Memory B cell (primary cell): Measurements from ENCODE around the gene SNTG2.

Experiments
- ATAC-seq: fragments of 150-1000 bp; cut with Tn5 transposase; 2 replicates; pipeline ENCODE4 v1.10.0; 2021; ENCODE audit warnings: low read depth, mild to moderate bottlenecking, moderate library complexity
- DNase-seq, 2 donors: peaks; one replicate each; pipeline ENCODE4 v3.0.0; 2022; ENCODE audit warnings: low spot score in 2 of 2
- H3K27ac Mint-ChIP-seq: one replicate; pipeline ENCODE4 v1.8.0; 2022; ENCODE audit warnings: mild to moderate bottlenecking, moderate library complexity, mixed read lengths
- H3K27me3 Mint-ChIP-seq: one replicate; pipeline ENCODE4 v1.8.0; 2022; ENCODE audit warnings: mixed read lengths
- H3K36me3 Mint-ChIP-seq: one replicate; pipeline ENCODE4 v1.8.0; 2022; ENCODE audit warnings: mild to moderate bottlenecking, mixed read lengths
- H3K4me1 Mint-ChIP-seq: one replicate; pipeline ENCODE4 v1.8.0; 2022; ENCODE audit warnings: mixed read lengths
- H3K4me3 Mint-ChIP-seq: one replicate; pipeline ENCODE4 v1.8.0; 2022; ENCODE audit warnings: mild to moderate bottlenecking, moderate library complexity, mixed read lengths
- H3K9me3 Mint-ChIP-seq: one replicate; pipeline ENCODE4 v1.8.0; 2022; ENCODE audit warnings: mixed read lengths

The SNTG2 gene

DNA sequence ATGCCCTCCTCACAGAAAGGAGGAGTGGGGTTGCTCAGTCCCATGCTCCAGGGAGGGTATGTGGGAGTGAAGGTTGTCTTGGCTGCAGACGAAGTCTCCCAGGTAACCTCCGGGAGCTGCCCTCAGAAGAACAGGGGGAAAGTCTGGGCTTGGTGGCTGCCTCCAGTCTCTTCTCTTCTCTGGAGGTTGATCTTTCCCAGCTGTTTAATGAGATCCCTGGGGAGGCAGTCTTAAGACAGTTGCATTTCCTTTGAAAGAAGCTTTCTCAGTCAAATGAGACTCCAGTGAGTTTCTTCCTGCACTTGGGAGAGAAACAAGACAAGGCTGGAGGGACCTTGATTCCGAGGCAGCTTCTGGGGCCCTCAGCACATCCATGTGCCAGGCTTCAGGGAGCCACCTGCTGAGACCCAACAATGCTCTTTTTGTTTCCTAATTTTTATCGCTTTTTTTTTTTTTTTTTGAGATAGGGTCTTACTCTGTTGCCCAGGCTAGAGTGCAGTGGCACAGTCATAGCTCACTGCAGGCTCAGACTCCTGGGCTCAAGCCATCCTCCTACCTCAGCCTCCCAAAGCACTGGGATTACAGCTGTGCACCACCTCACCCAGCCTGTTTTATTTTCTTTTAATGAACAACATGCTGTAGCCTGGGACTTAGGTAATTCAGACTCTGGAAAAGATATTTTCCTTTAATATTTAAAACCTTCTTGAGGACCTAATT lies 390.9 kb downstream of the SNTG2 start:
- Mint-ChIP-seq H3K9me3 (peaks cover 2% of the 10 kb centered on the region), H3K4me1 (no peaks in the 10 kb centered on the region), H3K27me3 (no peaks in the 10 kb centered on the region), H3K36me3 (no peaks in the 10 kb centered on the region), H3K4me3 (no peak overlapping the region), H3K27ac (no peak overlapping the region)
- ATAC-seq (no peak), DNase-seq (no peak)

DNA sequence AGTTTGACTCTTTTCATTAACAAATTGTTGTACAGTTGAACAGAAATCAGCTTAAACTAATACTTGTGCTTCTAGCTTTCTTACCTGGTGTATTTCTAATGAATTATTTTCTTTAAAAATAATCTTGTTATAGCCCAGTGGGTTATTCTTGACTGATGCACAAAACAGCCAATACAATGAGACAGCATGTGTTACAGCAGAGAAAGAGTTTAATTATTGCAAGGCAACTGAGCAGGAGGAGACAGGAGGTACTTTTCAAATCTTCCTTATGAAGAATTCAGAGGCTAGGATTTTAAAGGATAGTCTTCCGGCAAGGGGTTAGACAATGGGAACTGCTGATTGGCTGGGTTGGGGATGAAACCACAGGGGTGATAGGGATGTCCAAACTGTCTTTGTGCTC lies 398.1 kb downstream of the SNTG2 start:
- DNase-seq (no peak), ATAC-seq (no peak)
- H3K27me3 Mint-ChIP-seq, result no peaks in the 10 kb centered on the region
- no peak overlapping the region for H3K27ac Mint-ChIP-seq
- no peak overlapping the region for H3K4me3 Mint-ChIP-seq
- no peaks in the 10 kb centered on the region for H3K9me3 Mint-ChIP-seq
- H3K36me3 Mint-ChIP-seq, result no peaks in the 10 kb centered on the region
- H3K4me1 Mint-ChIP-seq, result no peaks in the 10 kb centered on the region

DNA sequence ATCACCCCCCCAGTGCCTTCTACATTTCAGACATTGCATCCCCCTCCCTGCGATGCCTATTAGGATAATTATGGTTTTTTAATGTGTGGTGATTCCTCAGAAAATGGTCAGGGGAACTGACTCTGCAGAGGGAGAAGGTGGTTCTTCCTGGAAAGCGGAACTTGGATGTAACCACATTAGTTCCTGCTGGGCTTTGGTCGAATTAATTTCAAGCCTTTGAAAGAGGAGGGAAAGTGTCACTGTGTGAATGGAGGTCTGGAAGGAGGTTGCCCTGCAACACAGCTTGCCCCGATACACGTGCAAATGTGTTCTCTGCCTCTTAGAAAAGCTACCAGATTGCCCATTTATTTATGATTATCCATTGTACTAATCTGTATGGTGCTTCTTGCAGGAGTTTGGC lies 399.5 kb downstream of the SNTG2 start:
- Mint-ChIP-seq H3K36me3 (no peaks in the 10 kb centered on the region), H3K9me3 (no peaks in the 10 kb centered on the region), H3K27ac (no peak overlapping the region), H3K4me3 (no peak overlapping the region), H3K27me3 (no peaks in the 10 kb centered on the region), H3K4me1 (no peaks in the 10 kb centered on the region)
- no peak for DNase-seq
- no peak for ATAC-seq

DNA sequence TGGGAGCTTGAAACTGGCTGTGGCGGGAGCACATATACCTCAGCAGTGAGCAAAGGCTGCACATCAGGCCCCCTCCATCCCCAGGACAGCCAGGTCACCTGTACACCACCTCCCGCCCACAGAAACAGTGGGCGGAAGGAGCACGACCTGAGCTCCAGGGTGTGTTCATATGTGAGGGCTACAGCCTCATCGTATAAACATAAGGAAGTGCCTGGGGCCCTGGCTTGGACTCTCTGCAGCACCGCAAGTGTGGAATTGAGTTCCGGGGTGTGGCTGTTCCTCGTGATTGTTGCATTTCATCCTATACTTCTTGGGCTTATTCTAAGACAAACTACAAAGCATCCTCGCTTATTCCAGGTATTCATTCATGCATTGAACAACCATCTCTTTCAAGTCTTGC lies 402.5 kb downstream of the SNTG2 start:
- ATAC-seq, result no peak
- H3K36me3 Mint-ChIP-seq, result no peaks in the 10 kb centered on the region
- H3K4me3 Mint-ChIP-seq, result no peak overlapping the region
- H3K9me3 Mint-ChIP-seq, result no peaks in the 10 kb centered on the region
- DNase-seq, result no peak
- H3K27ac Mint-ChIP-seq, result no peak overlapping the region
- H3K27me3 Mint-ChIP-seq, result no peaks in the 10 kb centered on the region
- no peaks in the 10 kb centered on the region for H3K4me1 Mint-ChIP-seq

DNA sequence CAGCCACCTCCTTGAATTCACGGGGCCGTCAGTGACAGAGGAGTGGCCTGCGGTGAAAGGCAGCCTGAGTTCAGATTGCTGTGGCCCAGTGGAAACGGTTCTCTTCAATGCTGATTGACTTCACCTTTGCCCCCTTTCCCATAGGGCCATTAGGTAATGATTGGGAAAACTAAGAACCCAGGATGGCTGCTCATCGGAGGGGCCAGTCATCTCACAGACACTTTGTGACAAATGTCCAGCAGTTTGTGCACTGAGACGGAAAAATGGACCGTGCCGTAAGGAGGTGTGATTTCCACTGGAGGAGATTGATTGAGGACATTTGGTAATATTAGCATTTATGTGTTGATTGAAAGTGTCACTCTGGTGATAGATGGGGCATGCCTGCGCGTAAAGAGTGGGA lies 402.9 kb downstream of the SNTG2 start:
- H3K27ac Mint-ChIP-seq, result no peak overlapping the region

DNA sequence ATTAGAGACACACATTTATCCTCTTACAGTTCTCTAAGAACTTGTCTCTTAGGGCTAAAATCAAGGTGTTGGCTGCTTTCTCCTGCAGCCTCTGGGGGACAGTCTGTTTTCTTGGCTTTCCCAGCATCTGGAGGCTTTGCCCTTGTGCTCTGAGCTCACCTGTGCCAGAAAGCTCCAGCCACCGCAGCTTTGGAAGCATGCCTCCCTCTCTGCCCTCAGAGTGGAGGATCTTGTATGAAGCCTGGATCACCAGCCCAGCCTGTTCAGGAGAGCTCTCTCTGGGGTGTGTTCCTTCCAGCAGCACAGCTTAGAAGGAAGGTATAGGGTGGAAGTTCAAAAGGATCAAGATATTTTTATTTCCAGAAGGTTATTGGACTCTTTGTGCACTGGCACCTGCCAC lies 409.5 kb downstream of the SNTG2 start:
- DNase-seq (no peak), ATAC-seq (no peak)
- H3K27me3 Mint-ChIP-seq, result no peaks in the 10 kb centered on the region
- H3K4me1 Mint-ChIP-seq, result no peaks in the 10 kb centered on the region
- no peak overlapping the region for H3K4me3 Mint-ChIP-seq
- no peaks in the 10 kb centered on the region for H3K36me3 Mint-ChIP-seq
- H3K9me3 Mint-ChIP-seq, result no peaks in the 10 kb centered on the region
- H3K27ac Mint-ChIP-seq, result no peak overlapping the region

More for the DNA sequence above, 402.9 kb downstream of the SNTG2 start:
- H3K27me3 Mint-ChIP-seq, result no peaks in the 10 kb centered on the region
- no peak for DNase-seq
- H3K4me1 Mint-ChIP-seq, result no peaks in the 10 kb centered on the region
- ATAC-seq, result no peak
- H3K36me3 Mint-ChIP-seq, result no peaks in the 10 kb centered on the region
- no peaks in the 10 kb centered on the region for H3K9me3 Mint-ChIP-seq
- H3K4me3 Mint-ChIP-seq, result no peak overlapping the region

DNA sequence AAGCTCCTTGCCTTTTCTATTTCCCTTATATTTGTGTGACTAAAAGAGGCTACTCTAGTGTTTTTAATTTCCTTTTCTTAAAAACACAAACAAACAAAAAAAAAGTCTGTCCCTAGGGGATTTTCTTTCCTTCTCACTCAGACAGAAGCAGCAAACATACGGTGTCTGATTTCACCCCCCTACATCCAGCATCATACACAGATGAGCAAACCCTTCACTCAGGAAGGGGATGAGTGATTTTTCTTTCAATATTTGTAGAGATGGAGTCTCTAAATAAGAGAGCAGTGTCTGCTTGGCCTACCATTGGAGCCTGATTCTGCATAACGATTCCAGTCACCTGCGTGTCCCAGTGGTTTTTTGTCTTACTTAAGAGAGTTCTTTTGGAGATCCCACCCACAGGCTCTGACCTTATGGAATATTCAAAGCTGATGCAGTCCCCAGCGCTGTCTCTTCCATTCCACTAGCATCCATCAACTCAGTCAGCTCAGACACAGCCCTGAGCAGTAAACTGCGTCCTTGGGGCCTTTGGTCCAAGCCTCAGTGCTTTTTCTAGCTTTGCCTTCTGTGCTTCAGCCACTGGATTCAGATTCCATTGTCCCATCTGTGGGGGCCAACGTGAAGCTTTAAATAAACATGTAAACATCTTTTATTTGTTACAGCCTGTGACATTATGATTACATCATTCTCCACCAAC lies 410.1 kb downstream of the SNTG2 start:
- ATAC-seq (no peak), DNase-seq (no peak)
- H3K36me3 Mint-ChIP-seq, result no peaks in the 10 kb centered on the region
- H3K4me1 Mint-ChIP-seq, result no peaks in the 10 kb centered on the region
- no peak overlapping the region for H3K4me3 Mint-ChIP-seq
- H3K9me3 Mint-ChIP-seq, result no peaks in the 10 kb centered on the region
- no peak overlapping the region for H3K27ac Mint-ChIP-seq
- no peaks in the 10 kb centered on the region for H3K27me3 Mint-ChIP-seq

DNA sequence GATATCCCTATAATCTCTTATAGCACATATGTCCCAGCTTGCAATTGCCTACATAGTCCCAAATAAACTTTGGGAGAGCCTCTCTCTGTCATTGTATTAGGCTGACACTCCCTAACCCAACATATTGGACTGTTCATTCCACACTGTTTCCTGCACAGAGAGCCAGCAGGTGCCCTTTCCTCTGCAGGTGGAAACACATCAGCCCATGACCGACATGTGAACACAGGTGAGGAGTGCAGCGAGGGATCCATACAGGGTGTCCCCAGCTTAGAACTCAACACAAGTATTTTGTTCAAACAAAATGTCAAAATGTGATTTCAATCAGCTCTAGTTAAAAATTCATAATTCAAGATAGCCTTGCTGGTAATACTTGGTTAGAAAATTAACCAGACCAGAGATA lies 412.7 kb downstream of the SNTG2 start:
- no peaks in the 10 kb centered on the region for H3K9me3 Mint-ChIP-seq
- peaks cover 2% of the 10 kb centered on the region for H3K27me3 Mint-ChIP-seq
- no peak for ATAC-seq
- DNase-seq, result no peak
- no peak overlapping the region for H3K27ac Mint-ChIP-seq
- no peak overlapping the region for H3K4me3 Mint-ChIP-seq
- H3K4me1 Mint-ChIP-seq, result no peaks in the 10 kb centered on the region
- H3K36me3 Mint-ChIP-seq, result no peaks in the 10 kb centered on the region

DNA sequence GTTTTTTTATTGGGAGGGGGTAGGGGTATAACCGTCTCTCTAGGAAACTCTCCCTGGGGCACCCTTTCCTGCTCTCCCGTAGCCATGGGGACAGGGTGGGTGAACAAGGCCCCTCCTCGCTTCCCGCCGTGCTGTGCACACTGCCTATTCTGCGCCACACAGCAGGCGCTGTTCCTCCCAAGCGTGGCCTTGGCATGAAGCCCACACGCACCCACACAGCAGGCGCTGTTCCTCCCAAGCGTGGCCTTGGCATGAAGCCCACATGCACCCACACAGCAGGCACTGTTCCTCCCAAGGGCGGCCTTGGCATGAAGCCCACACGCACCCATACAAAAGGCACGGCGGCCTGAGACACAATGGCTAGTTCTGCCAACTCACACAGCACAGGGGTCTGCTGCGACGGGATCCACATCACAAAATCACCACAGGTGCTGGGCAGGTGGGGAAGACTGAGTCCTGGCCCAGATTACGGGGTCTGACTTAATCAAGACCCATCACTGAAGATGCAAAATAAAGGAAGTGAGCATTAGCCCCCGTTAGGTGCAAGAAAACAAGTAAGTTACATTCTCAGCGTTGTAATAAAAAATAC lies 416.0 kb downstream of the SNTG2 start:
- ATAC-seq (no peak), DNase-seq (no peak)
- Mint-ChIP-seq H3K9me3 (no peaks in the 10 kb centered on the region), H3K36me3 (no peaks in the 10 kb centered on the region), H3K4me3 (no peak overlapping the region), H3K27ac (no peak overlapping the region), H3K27me3 (peaks cover 3% of the 10 kb centered on the region), H3K4me1 (no peaks in the 10 kb centered on the region)

DNA sequence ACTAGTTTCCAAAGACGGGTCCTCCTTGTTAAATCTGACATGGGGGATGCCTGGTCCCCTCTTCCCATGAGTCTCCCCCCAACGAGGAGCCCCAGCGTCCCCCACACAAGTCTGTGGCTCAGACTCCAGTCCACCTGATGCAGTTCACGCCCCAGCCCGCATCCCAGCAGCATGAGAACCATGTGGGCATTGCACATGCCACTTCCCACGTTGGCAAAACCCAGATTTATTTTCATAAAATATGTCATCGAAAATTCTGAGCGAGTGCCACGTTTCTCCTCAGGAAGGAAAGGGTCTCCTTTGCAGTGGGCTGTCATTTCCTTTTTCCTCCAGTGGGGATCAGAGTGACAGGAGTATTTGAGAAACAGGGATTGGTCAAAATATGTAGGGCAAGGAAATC lies 417.0 kb downstream of the SNTG2 start:
- Mint-ChIP-seq H3K27me3 (peaks cover 3% of the 10 kb centered on the region), H3K9me3 (no peaks in the 10 kb centered on the region), H3K36me3 (no peaks in the 10 kb centered on the region), H3K4me3 (no peak overlapping the region), H3K27ac (no peak overlapping the region), H3K4me1 (no peaks in the 10 kb centered on the region)
- ATAC-seq, result no peak
- no peak for DNase-seq

DNA sequence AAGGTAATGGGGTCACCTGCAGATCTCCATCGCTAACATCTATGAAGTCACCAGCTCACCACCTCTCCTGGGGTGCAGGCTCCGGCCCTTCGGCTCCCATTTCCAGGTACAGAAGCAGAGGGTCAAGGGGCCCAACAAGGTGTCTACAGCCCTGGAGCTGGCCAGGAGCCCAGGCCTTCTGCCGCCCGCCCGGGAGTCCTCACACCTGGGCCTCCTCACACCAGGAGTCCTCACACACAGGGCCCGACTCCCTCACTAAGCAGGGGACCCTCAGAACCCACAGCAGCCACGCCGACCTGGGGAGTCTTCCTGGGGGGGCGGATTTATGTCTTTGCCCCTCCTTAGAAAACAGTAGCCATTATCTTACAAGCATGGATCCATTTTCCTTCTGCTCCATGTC lies 419.3 kb downstream of the SNTG2 start:
- no peaks in the 10 kb centered on the region for H3K36me3 Mint-ChIP-seq
- no peak overlapping the region for H3K27ac Mint-ChIP-seq
- DNase-seq (no peak), ATAC-seq (no peak)
- H3K27me3 Mint-ChIP-seq, result peaks cover 3% of the 10 kb centered on the region
- no peaks in the 10 kb centered on the region for H3K9me3 Mint-ChIP-seq
- H3K4me3 Mint-ChIP-seq, result no peak overlapping the region
- H3K4me1 Mint-ChIP-seq, result no peaks in the 10 kb centered on the region

DNA sequence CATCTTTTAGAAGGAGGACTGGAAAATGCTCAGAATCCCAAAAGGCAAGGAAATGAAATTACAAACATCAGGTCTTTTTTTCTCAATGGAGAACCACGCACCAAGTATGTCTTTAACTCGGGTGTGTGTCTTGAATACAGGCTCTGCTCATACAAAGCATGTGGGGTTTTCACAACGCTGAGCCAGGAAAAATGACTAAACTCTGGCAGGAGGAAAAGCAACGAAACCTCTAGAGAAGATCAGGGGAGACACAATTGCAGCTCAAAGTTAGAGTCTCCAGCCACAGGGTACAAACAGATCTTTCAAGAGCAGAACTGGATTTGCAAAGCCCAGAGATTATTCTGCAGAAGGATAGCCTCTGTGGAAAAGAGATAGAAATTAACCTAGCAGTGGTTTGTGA lies 419.8 kb downstream of the SNTG2 start:
- peaks cover 3% of the 10 kb centered on the region for H3K27me3 Mint-ChIP-seq
- no peak overlapping the region for H3K27ac Mint-ChIP-seq
- H3K4me3 Mint-ChIP-seq, result no peak overlapping the region
- ATAC-seq, result no peak
- H3K4me1 Mint-ChIP-seq, result no peaks in the 10 kb centered on the region
- H3K36me3 Mint-ChIP-seq, result no peaks in the 10 kb centered on the region
- no peaks in the 10 kb centered on the region for H3K9me3 Mint-ChIP-seq
- no peak for DNase-seq

DNA sequence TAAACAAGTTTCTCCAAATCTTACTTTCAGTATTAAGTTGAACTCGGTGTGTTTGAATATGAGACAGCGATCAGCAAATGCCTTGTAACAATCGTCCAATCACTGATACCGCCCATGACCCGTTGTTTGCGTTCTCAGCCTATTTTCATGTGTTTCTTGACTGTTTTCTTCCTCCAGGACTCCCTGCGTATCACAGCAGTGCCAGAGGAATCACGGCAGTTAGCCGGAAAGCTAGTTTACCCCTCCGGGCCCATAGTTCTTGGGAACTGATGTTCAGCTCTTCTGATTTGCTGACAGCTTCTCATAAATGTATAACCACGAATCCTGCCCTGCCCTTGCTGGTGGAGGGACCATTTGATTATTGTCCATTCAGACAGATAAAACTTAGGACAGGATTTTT lies 420.4 kb downstream of the SNTG2 start:
- Mint-ChIP-seq H3K9me3 (no peaks in the 10 kb centered on the region), H3K36me3 (no peaks in the 10 kb centered on the region), H3K27me3 (peaks cover 3% of the 10 kb centered on the region), H3K4me1 (no peaks in the 10 kb centered on the region), H3K27ac (no peak overlapping the region), H3K4me3 (no peak overlapping the region)
- no peak for ATAC-seq
- no peak for DNase-seq

DNA sequence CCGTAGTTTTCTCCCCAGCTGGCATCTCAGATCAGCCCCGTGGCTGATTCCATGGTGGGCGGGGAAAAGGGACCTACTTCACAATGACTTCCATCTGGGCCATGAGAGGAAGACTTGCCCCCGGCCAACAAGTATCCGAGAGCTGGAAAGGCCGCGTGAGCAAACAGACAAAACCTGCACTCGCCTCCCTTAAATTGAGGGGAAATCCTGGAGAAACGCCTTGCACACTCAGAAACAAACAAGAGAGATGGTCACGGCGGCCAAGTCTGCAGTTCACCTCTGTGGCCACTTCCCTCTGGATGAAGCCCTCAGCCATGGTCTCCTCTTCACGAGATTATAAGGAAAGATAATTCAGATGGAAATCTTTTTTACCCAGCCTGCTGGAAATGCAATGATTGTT lies 423.2 kb downstream of the SNTG2 start:
- ATAC-seq, result no peak
- Mint-ChIP-seq H3K4me1 (no peaks in the 10 kb centered on the region), H3K4me3 (no peak overlapping the region), H3K27me3 (peaks cover 1% of the 10 kb centered on the region), H3K9me3 (no peaks in the 10 kb centered on the region), H3K36me3 (no peaks in the 10 kb centered on the region), H3K27ac (no peak overlapping the region)
- DNase-seq, result no peak

DNA sequence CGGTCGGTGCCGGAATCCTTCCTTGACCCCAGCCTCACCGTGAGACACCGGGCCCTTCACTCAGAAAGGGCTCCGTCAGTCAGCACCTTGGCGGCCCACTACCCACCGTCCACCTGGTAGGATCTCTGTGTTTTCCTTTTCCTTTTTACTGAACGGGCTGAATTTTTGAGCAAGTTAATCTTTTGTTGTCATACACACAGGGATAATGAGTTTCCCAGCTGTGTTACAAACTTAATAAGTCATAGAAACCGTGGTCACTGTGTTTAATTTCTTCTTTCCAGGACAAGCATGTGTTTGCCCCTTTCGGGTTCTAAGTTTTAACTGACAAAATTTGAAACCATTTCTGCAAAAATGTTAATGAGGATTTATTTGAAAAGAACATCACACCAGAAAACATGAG lies 423.6 kb downstream of the SNTG2 start:
- ATAC-seq (no peak), DNase-seq (no peak)
- H3K4me1 Mint-ChIP-seq, result no peaks in the 10 kb centered on the region
- H3K9me3 Mint-ChIP-seq, result no peaks in the 10 kb centered on the region
- H3K4me3 Mint-ChIP-seq, result no peak overlapping the region
- no peak overlapping the region for H3K27ac Mint-ChIP-seq
- H3K27me3 Mint-ChIP-seq, result peaks cover 1% of the 10 kb centered on the region
- H3K36me3 Mint-ChIP-seq, result no peaks in the 10 kb centered on the region
